Right lobe of liver (tissue), 6 donors: ENCODE measurements around the gene KCNK17. TPM values are rescaled to one million over a fixed set of nuclear protein-coding genes. Genes with fewer than 3 reads are reported as not detected.

Experiments used
- ATAC-seq, 4 donors: fragments of 200-7000 bp; cut with Tn5 transposase; one replicate each; pipeline ENCODE4 v1.9.1; 2020; ENCODE audit warnings: mild to moderate bottlenecking in 4 of 4, moderate library complexity in 4 of 4
- DNase-seq, 3 donors: peaks; one replicate each; pipeline ENCODE4 v3.0.0-alpha.2; 2020
- H3K27ac ChIP-seq, 3 donors: fragments of 200-600 bp; one replicate each; pipeline ENCODE4 v1.8.0; 2022
- H3K27me3 ChIP-seq, 2 donors: fragments of 200-600 bp; one replicate each; pipeline ENCODE4 v1.8.0; 2022
- H3K36me3 ChIP-seq, 4 donors: fragments of 200-600 bp; sonication (generic) in 1 of 4; one replicate each; pipeline versions ENCODE4 v1.5.1 to v1.8.0; 2017 to 2022; ENCODE audit warnings: control low read depth in 1 of 4
- H3K4me1 ChIP-seq, 4 donors: fragments of 200-600 bp; sonication (generic) in 1 of 4; one replicate each; pipeline versions ENCODE4 v1.5.1 to v1.8.0; 2017 to 2022; ENCODE audit warnings: control low read depth in 1 of 4
- H3K4me3 ChIP-seq, 3 donors: fragments of 200-600 bp; one replicate each; pipeline ENCODE4 v1.8.0; 2022
- H3K9me3 ChIP-seq, 4 donors: fragments of 200-600 bp; sonication (generic) in 1 of 4; one replicate each; pipeline versions ENCODE4 v1.5.1 to v1.8.0; 2017 to 2022; ENCODE audit warnings: control low read depth in 1 of 4
- POLR2A ChIP-seq: fragments of 450-650 bp; IDR thresholded peaks from one replicate; pipeline ENCODE4 v1.6.1; 2017; ENCODE audit warnings: antibody characterized with exemption, mild to moderate bottlenecking
- WGBS: methylation state at CpG from one replicate; pipeline ENCODE4 v1.1.6; 2018; ENCODE audit warnings: low coverage, low lambda C conversion rate; ENCODE audit not compliant: insufficient coverage; ENCODE audit errors: missing lambda C conversion rate; 5-methylcytosine and 5-hydroxymethylcytosine counted together
- intact Hi-C, 2 donors: fragments of 100-400 bp; cut with DNase I; formaldehyde crosslinking; loops; one replicate each; pipeline versions ENCODE4 v1.11.2 to v1.14.1; 2022
- total RNA-seq, 6 experiments: library from RNA; depleted of rRNA in 2 of 6; stranded (reverse); fragments of >200 nt in 2 of 6; fragmentation: NEBNext Ultra II Directional in 3 of 6; extraction: Animal tissue kit (Norgen Biotek cat#: 25700) in 3 of 6; gene quantifications; one replicate each; pipeline versions ENCODE4 v1.1.0 to v1.2.4, GENCODE V29; 2016 to 2023
- TF ChIP-seq, protein P1 (sequence below), 4 donors: fragments of 200-600 bp in 3 of 4; fragments of 450-650 bp in 1 of 4; IDR thresholded peaks; one replicate each; pipeline versions ENCODE4 v1.5.1 to v1.8.0; 2016 to 2022; ENCODE audit warnings: antibody characterized with exemption in 4 of 4, mild to moderate bottlenecking in 2 of 4
- donor health status: DM: no; HTN: yes; CAD: no.
- donor health status: DM: no; HTN: no; CAD: no.
- donor health status: DM: no; HTN: no; CAD: no.
- donor health status: DM: no; HTN: yes; CAD: no.
- donor health status: DM: no; HTN: yes; CAD: no.

KCNK17 gene
- total RNA-seq, 6 experiments from 2014 or later, result 0.31 to 0.77 (median 0.39) TPM; not detected in 1

DNA sequence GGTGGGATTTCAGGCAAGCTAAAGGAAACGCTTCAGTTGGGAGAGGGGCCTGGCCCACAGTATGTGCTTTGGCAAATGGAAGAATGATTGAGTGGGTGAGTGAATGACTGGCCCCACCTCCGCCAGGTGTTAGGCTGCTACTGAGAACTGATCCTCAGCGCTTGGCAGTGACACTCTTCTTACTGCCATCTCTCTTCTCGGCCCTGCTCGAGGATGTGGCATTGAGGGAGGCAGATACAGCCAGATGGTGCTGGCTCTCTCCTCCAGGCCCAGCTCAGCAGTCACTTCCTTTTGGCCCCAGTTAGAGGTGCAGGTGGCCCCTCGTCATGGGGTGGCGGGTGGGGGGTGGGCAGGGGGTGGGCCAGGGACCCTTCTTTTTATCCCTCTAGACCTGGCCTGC, 46.0 kb downstream of the KCNK17 start:
- ATAC-seq, result no peak
- intact Hi-C loops, result no loop called here
- TF ChIP-seq, protein P1, sequence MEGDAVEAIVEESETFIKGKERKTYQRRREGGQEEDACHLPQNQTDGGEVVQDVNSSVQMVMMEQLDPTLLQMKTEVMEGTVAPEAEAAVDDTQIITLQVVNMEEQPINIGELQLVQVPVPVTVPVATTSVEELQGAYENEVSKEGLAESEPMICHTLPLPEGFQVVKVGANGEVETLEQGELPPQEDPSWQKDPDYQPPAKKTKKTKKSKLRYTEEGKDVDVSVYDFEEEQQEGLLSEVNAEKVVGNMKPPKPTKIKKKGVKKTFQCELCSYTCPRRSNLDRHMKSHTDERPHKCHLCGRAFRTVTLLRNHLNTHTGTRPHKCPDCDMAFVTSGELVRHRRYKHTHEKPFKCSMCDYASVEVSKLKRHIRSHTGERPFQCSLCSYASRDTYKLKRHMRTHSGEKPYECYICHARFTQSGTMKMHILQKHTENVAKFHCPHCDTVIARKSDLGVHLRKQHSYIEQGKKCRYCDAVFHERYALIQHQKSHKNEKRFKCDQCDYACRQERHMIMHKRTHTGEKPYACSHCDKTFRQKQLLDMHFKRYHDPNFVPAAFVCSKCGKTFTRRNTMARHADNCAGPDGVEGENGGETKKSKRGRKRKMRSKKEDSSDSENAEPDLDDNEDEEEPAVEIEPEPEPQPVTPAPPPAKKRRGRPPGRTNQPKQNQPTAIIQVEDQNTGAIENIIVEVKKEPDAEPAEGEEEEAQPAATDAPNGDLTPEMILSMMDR (IDR thresholded peaks at IDR 0.05), result no peak
- no peak for TF ChIP-seq POLR2A

DNA sequence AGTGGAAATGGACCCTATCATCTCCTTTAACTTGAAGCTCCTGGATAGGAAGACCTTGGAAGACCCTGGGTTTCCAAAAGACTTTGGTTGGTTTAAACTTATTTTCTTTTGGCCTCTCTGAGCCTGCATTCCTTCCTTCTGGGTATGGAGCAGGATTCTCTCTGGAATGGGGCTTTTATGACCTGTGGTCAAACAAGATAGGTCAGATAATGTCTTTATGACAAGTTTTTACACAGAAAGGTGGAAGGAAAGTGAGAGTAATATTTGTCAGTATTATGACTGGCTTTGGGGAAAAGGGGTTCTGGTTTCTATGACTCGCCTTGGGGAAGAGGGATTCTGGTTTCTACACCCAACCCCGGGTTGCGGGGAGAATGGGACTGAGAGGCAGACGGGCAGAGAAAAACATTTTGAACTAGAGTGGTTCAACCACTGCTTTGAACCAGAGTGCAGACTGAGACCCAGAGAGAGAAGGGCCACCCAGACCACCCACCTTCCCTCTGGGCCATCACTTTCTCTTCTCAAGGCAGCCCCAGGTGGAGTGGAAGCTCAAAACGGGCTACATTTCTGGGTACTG, 47.4 kb downstream of the KCNK17 start:
- ATAC-seq (no peak), DNase-seq (no peak)
- Histone ChIP-seq H3K9me3 (no peaks in the 10 kb centered on the region), H3K4me3 (no peak overlapping the region), H3K27me3 (no peaks in the 10 kb centered on the region), H3K4me1 (peaks cover 0 to 10% (median 3%) of the 10 kb centered on the region in 4 donors), H3K36me3 (no peaks in the 10 kb centered on the region), H3K27ac (no peak overlapping the region)
- WGBS, result 64% methylated on average over 4 of the region's 5 CpGs
- intact Hi-C loops, result no loop called here
- TF ChIP-seq, protein P1 (IDR thresholded peaks at IDR 0.05), result no peak
- no peak for TF ChIP-seq POLR2A

More for the DNA sequence above, 46.0 kb downstream of the KCNK17 start:
- WGBS, result 88% methylated on average over 6 of the region's 7 CpGs
- no peak for DNase-seq
- Histone ChIP-seq H3K9me3 (no peaks in the 10 kb centered on the region), H3K4me3 (no peak overlapping the region), H3K36me3 (no peaks in the 10 kb centered on the region), H3K27ac (no peak overlapping the region), H3K27me3 (no peaks in the 10 kb centered on the region), H3K4me1 (peaks cover 0 to 5% (median 2%) of the 10 kb centered on the region in 4 donors)

DNA sequence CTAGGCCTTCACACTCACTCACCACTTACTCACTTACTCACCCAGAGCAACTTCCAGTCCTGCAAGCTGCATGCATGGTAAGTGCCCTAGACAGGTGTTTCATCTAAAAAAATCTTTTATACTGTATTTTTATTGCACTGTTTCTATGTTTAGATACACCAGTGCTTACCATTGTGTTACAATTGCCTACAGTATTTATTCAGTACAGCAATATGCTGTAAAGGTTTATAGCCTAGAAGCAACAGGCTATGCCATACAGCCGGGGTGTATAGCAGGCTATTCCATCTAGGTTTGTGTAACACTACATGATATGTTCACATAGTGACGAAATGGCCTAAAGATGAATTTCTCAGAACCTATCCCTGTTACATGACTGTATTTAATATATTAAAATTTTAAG, 47.8 kb downstream of the KCNK17 start:
- DNase-seq (no peak), ATAC-seq (no peak)
- TF ChIP-seq, protein P1 (IDR thresholded peaks at IDR 0.05), result no peak
- no peak for TF ChIP-seq POLR2A
- Histone ChIP-seq H3K27me3 (no peaks in the 10 kb centered on the region), H3K4me3 (no peak overlapping the region), H3K4me1 (peaks cover 0 to 10% (median 3%) of the 10 kb centered on the region in 4 donors), H3K9me3 (no peaks in the 10 kb centered on the region), H3K36me3 (no peaks in the 10 kb centered on the region), H3K27ac (no peak overlapping the region)
- 71% methylated on average over 2 of the region's 2 CpGs for WGBS
- intact Hi-C loops, result no loop called here

DNA sequence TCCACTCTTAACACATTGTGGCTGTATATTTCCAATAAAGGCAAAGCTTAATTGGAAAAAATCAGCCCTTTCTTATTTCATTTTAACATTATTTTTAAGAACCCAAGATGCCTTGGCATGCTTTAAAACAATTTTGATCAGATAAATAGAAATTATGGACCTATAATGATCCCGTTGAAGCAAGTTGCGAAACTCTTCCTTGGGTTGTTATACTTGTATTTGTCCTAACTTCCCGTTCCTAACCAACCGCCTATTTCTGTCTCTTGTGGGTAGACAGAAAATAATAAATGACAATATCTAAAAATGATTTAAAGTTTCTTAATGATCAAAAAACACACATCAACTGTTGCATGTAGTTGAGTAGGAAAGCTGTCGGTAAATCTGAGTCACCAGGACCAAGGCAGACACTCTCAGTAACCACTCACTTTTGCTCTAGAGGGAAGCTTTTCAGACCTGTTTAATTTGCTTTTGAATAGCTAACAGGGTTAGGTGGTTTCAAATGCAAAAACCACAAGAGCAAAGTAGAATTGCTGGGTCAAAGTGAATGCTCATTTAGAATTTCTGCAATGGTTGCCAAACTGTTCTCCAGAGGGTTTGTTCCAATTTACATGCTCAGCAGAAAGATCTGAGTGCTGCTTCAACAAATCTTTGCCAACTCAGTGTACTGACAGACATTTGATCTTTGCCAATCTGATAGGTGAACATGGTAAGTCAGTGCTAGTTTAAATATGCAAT, 50.7 kb downstream of the KCNK17 start:
- intact Hi-C loops, result no loop called here
- Histone ChIP-seq H3K9me3 (no peaks in the 10 kb centered on the region), H3K36me3 (no peaks in the 10 kb centered on the region), H3K4me3 (no peak overlapping the region), H3K27ac (peak overlapping the region in 2 of 3 donors; percentile 20 to 23), H3K4me1 (peaks cover 0 to 10% (median 3%) of the 10 kb centered on the region in 4 donors), H3K27me3 (no peaks in the 10 kb centered on the region)
- TF ChIP-seq, protein P1 (IDR thresholded peaks at IDR 0.05), result no peak
- no peak for TF ChIP-seq POLR2A
- DNase-seq, result peak in 1 of 3 donors; percentile 58
- 12% methylated on average over 5 of the region's 5 CpGs for WGBS
- ATAC-seq, result peak; percentile 89 to 94 (median 92)
